GM19395 (cell line): Measurements from ENCODE around the gene PTPRA.
"Not testable (repeated sequence)": the region's sequence is repeated elsewhere in the genome, so short reads cannot be mapped to it uniquely, and the experiment has no call there.

Experiments
- ATAC-seq: cut with Tn5 transposase; IDR thresholded peaks from one replicate; pipeline ENCODE4 v1.9.1; 2021; ENCODE audit warnings: mild to moderate bottlenecking, moderate library complexity; ENCODE audit not compliant: unreplicated experiment

Gene PTPRA

DNA sequence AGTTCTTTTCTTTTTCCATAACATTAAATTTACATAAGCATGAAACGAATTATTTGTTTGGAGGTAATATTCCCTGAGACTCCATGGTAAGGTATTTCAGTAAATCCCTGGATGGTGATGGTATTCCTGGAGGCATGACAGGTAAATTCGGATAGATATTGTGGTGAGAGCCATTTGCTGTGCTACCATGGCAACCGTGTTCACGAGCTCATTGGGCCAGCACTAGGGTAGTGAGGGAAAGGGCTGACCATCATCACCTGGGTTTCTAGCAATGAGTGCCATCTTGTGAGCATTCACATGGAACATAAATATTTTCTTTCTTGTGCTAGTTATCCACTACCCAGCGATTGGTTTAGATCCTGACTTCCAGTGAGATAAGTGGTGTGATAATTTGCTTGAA lies 118.3 kb downstream of the PTPRA start:
- no peak for ATAC-seq

DNA sequence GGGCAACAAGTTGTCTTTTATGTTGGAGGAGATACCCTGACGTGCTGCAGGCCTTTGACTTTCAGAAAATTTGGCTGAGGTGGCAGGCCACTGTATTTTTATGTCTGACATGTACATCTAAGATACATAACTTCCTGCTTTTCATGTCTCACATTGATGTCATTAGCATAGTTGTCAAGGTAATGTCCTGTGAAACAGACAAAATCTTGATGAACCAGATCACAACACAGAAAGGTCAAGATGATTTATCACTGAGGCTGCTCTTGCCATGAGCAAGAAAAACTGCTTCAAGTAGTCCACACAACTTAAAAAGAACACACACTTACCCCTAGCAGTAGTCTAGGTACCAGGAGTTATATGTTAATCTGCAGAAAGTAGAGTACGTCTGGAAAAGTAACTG lies 120.0 kb downstream of the PTPRA start:
- no peak for ATAC-seq

DNA sequence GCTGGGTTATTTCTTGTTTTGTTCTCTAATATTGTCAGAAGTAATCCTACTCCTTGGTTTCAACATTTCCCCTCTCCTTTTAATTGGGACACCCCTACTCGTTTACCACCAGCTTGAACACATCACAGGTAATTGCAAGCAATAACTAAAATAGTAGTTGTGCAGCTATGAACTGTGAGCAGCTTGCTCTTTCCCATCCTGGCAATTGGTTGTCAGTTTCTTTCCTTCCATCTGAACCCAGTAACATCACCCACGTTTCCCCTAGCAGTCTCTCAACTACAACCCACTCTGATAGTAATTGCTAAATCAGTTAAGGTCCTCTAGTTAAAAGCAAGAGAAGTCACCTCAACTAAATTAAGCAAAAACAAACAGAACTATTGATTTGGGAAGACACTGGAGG lies 122.5 kb downstream of the PTPRA start:
- no peak for ATAC-seq

DNA sequence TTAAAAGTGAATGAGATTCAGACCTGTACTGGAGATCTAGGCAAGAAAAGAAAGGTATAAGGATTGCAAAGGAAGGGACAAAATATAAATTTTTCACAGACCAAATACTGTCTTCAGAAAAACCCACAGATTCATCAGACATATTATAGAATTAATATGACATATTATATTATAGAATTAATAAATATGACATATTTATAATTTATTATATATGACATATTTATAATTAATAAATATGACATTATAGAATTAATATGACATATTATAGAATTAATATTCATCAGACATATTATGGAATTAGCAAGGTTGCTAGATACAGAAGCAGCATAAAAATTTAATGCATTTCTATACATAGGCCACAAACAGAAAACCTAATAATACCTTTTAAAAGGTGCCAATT lies 125.4 kb downstream of the PTPRA start:
- ATAC-seq, result no peak

DNA sequence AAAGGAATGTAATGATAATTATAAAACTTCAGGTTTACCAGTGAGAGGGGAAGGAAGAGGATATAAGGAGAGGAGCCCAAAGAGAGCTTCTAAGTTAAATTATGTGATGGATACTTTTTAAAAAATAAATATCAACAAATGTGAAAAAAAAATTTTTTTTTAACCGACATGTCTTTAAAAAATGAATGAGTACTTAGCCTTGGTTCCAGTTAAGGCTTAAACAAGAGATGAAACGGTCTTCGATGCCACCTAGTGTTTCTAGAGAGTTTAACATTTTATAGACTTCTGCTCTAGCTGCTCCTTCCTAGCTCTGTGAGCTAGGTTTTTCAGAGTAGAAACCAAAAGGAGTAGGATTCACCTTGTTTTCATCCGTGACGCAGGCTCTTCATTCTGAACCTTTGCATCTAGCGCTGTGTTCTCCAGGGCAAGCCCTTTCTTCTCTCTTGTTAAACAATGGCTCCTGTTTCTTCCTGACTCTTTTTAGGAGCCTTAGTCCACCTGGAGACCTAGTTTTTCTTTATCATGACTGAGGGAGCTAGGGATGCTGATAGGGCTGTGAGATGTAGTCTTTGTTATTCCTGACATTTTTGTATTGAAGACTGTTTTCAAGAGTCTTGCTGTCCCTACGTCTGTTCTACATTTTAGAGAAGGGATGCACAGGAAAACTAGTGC lies 127.7 kb downstream of the PTPRA start:
- no peak for ATAC-seq

DNA sequence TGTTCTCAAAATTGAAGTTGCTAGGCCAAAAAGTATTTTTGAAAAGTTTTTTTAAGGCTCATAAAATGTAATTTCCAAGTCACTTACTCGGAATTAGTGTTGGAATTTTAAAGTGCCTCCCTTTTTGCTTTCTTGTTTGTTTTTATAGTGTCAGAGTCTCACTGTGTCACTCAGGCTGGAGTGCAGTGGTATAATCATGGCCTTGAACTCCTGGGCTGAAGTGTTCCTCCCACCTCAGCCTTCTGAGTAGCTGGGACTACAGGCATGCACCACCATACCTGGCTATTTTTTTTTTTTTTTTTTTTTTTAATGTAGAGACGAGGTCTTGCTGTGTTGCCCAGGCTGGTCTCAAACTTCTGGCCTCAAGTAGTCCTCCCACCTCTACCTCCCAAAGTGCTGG lies 130.1 kb downstream of the PTPRA start:
- no peak for ATAC-seq

DNA sequence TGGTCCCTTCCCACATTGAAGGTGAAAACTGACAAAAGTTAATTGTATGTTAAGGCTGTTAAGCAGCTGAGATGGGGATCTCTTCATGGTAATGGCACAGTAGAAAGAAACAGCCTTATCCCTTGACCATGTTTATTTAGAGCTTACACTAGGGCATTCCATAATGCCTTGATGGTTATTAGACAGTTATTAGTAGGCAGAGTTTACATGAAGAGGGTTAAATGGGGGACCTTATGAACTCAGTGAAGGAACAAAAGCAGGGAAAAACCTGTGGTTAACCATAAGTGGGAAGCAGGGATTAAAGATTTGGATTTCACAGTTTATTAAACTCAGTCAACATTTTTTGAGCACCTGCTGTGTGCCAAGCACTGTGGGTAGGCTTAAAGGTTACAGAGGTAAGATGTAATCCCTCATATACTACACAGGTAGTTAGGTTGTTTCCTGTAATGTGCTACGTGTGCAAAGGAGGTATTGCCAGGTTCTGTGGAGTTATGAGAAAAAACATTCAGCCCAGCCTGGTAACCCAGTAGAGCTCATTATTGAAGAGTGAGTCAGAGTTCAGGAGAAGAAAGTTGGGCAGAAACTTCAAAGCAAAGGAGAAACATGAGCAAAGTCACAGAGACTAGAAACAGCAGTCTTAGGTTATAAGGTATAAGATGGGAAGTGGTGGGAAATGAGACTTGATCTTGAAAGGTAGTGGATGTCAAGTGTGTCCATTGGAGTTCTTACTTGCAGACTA lies 137.9 kb downstream of the PTPRA start:
- ATAC-seq, result no peak

DNA sequence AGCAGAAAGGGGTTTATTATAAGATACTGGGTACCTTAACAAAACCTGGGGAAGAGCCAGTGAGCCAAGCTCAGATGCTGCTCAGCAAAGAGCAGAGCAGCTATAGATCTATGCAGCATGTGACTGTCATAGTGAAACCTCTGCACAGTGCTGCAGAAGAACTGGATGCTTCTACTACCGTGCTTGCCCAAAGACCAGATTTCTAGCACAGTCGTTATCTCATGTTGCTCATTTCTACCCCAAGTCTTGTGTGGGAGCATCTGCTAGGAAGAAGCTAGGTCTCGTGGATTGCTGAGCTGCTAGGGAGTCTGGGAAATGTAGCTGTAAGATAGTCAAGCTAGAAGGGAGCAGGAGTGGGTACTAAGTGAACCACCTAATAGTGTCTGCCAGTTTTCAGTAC lies 138.5 kb downstream of the PTPRA start:
- ATAC-seq, result no peak

DNA sequence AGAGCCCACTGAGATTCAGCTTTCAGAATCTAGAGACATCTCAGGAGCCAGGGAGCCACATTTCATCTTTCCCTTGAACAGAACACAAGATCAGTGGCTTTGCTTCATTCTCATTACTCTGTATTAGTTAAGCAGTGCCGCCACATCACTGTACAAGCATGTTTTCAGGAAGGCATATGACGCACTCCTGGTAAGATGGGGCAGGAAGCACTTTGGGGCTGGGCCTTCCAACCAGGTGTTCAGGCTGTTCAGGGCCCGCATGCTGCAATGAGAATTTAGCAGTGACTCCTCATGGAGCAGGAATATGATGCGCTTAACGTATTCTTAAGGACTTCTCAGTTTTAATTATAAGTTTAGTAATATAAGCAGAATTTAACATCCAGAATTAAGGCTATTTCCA lies 140.5 kb downstream of the PTPRA start:
- ATAC-seq, result no peak

DNA sequence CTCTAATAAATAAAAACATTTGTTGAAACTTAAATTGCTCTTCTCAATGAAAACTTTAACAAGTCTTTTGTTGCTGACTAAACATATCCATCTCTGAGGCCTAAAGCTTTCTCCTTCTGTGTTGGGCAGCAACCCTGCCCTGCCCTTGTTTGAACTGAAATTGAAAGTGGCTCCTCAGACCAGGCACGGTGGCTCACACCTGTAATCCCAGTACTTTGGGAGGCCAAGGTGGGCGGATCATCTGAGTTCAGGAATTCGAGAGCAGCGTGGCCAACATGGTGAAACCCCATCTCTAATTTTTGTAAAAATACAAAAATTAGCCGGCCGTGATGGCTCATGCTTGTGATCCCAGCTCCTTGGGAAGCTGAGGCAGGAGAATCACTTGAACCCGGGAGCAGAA lies 140.9 kb downstream of the PTPRA start:
- ATAC-seq, result no peak

DNA sequence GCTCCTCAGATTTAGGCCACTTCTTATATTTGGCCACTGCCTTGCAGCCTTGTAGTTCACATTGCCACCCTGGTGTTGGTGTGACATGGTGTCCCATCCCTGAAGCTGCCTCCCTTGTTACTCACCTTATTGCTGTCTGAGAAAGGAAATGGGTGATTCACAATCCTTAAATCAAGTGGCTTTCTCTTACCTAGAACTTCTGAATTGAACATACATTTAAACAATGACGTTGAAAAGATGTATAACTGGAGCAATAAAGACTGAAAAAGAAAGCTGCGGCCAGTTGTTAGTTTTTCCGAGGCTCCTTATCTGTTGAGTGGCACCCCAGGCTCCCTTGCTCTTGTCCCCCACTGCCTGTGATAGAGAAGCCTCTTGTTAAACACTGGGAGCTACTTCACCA lies 141.4 kb downstream of the PTPRA start:
- ATAC-seq, result no peak

DNA sequence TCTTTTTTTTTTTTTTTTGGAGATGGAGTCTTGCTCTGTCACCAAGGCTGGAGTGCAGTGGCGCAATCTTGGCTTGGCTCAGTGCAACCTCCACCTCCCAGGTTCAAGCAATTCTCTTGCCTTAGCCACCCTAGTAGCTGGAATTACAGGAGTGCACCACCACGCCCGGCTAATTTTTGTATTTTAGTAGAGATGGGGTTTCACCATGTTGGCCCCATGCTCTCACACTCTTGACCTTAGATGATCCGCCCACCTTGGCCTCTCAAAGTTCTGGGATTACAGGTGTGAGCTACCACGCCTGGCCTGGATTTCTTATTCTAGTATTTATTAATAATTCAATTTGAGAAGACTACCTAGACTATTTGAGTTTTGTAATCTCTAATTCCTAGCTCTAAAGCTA lies 142.0 kb downstream of the PTPRA start:
- ATAC-seq, result not testable (repeated sequence)

DNA sequence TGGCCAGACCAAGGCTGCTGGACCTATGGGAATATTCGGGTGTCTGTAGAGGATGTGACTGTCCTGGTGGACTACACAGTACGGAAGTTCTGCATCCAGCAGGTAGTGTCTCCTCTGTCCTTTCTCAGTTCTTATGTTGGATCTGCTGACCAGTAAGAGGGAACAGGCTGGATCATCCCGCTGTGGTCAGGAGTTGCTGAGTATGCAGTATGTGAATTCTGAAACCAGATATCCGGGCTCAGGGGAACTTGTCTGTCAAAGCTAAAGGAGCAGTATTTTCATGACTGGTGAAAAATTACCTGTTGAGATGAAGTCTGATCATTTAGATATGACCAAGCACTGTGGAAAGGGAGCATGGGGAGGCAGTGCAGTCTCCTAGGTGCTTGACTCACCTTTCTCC lies 148.0 kb downstream of the PTPRA start:
- no peak for ATAC-seq

DNA sequence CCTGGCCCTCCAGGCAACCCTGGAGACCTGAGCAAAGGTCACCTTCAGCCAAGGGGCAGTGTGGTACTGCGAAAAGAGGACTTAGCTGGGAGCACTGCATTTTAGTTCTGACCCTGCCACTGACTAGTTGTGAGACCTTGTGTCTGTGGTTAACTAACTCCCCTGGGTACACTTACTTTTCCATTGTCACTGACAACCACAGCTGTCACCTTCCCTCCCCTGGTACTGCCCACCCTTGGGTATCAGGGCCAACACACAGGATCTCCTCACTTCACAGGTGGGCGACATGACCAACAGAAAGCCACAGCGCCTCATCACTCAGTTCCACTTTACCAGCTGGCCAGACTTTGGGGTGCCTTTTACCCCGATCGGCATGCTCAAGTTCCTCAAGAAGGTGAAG lies 148.5 kb downstream of the PTPRA start:
- ATAC-seq, result no peak

DNA sequence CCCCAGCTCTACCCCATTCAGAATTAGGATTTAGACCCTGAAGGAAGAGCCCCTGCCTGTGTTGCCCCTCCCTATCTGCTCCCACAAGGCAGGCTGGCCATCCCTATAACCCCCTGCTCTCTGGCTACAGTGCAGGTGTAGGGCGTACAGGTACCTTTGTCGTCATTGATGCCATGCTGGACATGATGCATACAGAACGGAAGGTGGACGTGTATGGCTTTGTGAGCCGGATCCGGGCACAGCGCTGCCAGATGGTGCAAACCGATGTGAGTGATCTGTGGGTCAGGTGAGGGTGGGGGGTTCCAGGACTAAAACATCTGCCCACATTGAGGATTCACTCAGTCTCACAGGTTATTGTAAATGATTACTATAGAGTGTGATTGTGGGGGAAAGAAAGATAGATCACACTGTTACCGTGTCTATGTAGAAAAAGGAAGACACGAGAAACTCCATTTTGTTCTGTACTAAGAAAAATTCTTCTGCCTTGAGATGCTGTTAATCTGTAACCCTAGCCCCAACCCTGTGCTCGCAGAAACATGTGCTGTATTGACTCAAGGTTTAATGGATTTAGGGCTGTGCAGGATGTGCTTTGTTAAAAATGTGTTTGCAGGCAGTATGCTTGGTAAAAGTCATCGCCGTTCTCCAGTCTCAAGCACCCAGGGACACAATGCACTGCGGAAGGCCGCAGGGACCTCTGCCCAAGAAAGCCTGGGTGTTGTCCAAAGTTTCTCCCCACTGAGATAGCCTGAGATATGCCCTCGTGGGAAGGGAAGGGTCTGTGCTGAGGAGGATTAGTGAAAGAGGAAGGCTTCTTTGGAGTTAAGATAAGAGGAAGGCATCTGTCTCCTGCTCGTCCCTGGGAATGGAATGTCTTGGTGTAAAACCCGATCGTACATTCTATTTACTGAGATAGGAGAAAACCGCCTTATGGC lies 149.5 kb downstream of the PTPRA start:
- ATAC-seq, result not testable (repeated sequence)

DNA sequence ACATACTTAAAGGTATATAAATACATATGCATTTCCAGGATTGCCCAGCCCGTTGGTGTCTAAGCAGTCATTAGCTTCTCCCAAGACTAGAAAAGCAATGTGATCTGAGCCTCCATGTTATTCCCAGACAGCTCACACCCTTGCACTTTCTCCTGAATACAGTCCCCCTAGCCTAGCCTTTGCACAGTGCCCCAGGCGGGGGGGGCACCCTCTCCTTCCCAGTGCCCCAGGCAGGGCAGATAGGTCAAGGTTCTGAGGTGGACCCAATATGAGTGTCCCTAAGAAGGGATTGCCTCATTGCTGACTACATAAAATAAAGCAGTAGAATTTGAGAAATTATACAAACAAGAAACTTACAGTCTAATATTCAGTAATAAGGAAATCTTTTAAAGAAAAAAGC lies 154.7 kb downstream of the PTPRA start:
- ATAC-seq, result no peak

DNA sequence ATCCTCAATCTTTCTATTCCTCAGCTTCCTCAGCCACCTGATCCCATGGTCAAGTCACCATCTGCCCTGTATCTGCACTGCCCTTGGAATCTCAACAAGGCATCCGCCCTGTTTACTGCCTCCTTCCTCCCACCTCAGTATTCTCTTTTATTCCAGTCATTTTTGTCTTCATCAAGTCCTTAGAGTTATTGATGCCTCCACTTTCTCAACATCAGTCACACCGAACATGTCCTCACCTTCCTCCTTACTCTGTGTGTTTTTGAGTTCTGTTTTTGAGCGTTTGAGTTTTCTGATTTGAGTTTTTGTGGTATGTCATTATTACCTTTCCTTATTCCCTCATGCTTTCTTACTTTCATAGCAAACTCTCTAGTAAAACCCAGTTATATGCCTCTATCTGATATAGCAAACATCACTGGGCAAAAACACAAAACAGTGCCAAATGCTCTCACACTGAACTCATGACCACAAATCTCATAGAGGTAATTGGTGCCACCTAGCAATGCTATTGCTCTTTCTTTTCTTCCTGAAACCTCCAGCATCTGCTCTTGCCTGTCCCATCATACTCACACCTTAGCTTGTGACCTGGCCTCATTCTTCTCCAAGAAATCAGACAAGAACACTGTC lies 158.4 kb downstream of the PTPRA start:
- no peak for ATAC-seq

DNA sequence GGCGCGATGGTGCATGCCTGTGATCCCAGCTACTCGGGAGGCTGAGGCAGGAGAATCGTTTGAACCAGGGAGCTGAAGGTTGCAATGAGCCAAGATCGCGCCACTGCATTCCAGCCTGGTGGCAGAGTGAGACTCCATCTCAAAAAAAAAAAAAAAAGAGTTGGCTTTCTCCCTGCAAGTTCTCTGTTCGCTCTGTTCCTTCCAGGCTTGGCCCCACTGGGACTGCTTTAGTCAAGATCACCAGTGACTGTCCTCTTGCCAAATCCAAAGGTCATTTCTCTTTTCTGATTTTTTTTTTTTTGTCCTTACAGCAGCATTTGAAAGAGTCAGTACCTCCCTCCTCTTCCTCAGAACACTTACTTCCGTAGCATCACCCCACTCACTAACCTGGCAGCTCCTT lies 159.3 kb downstream of the PTPRA start:
- no peak for ATAC-seq

DNA sequence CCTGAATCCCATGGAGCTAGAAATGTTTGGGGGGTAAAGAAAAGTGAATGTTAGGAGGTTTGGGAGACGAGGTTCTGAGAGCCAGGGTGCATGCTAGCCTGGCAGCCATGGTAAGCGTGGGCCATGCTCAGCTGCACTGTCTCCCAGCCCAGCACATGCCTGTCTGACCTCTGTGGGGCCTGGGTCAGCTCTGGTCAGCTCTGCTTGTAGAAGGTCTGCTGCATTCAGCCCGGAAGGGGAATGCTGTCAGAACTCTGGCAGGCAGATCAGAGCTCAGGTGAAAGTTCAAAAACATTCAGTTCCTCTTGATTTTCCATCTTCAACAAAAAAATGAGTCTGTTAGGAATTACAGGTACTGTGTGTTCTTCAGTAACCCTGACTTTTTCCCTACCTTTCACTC lies 164.4 kb downstream of the PTPRA start:
- ATAC-seq, result no peak

DNA sequence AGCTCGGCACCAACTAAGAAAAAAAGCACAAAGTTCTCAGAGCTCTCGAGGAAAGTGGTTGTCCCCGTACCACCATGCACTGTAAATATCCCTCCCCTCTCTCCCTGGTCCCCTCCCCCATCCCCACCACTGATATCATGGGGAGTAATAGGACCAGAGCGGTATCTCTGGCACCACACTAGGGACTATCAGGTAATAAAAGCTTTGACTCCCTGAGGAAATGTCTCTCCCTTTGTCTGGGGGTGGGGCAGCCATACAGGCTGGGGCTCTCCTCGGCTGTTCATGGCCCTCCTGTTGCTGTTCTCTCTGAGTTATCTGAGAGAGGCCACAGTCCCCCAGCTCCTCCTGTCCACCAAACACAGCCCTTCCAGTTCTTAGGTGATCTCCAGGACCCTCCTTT lies 165.2 kb downstream of the PTPRA start:
- ATAC-seq, result no peak

DNA sequence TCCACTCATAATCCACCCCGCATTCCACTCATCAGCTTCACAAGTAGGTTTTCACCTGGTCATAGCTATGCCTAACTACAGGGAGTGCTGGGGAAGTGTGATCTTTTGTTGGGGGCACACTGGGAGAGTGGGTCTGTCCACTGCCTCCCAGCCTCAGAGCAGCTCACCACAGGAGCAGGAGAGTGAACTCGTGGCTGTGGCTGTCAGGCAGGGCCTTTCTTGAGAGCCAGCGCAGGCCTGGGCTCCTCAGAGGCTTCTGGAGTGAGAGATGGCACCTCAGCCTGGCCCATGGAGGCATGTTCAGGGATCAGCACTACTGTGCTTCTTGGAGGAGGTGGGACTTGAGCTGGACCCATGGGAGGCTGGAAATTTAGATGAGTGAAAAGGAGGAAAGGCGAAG lies 166.1 kb downstream of the PTPRA start:
- ATAC-seq, result no peak
